Left renal pelvis (tissue), 4 donors: ENCODE data around the gene EDRF1. TPM values are rescaled to one million over a fixed set of nuclear protein-coding genes. Genes with fewer than 3 reads are reported as not detected.

ENCODE experiments used
- DNase-seq, 4 donors: peaks; one replicate each; pipeline ENCODE4 v3.0.0-alpha.2; 2013; ENCODE audit warnings: low read depth in 4 of 4, low spot score in 3 of 4
- polyA plus RNA-seq, 4 donors: library from polyadenylated mRNA; unstranded; fragments of 120-200 nt; gene quantifications; one replicate each; pipeline ENCODE4 v1.2.1, GENCODE V29; 2013; ENCODE audit not compliant: insufficient read length in 4 of 4

The EDRF1 gene
- polyA plus RNA-seq, 4 donors: 33.8 to 47.7 (median 36.1) TPM

- DNase-seq: no peak
Observed at GRCh38 chr10:125782616-125783015, 63.1 kb downstream of the EDRF1 start.

DNA sequence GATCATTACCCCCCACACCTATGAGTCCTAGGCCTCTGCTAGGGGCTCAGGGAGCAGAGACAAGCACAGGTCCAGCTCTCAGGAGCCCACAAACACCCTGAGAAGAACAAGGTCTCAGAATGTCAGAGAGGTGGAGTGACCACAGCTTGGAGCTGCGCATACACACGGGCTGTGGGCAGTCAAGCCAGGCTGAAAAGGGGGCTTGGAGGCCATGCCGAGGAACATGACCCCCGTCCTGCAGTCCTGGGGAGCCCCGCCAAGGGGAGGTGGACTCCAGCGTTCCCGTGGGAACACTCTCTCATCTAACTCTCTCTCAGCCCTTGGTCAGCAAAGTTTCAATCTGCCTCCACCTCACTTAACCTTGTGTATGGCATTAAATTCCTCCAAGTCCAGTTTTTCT, 63.9 kb downstream of the EDRF1 start:
- DNase-seq: no peak

DNA sequence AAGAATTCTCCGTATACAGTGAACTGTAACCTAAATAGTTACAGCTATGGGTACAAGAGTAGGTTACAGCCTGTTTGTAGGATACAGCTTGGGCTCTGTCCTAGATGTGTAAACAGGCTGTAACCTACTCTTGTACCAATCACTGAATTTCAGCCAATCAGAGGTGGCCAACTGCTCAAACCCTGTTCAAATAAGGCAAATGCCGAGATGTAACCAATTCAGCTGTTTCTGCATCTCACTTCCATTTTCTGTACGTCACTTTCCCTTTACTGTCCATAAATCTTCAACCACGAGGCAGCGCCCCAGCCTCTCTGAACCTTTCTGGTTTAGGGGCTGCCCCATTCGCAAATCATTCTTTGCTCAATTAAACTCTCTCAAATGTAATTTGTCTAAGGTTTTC, 64.4 kb downstream of the EDRF1 start:
- DNase-seq: no peak

GRCh38 chr10:125785791-125786190, 66.3 kb downstream of the EDRF1 start:
- no peak for DNase-seq

DNA sequence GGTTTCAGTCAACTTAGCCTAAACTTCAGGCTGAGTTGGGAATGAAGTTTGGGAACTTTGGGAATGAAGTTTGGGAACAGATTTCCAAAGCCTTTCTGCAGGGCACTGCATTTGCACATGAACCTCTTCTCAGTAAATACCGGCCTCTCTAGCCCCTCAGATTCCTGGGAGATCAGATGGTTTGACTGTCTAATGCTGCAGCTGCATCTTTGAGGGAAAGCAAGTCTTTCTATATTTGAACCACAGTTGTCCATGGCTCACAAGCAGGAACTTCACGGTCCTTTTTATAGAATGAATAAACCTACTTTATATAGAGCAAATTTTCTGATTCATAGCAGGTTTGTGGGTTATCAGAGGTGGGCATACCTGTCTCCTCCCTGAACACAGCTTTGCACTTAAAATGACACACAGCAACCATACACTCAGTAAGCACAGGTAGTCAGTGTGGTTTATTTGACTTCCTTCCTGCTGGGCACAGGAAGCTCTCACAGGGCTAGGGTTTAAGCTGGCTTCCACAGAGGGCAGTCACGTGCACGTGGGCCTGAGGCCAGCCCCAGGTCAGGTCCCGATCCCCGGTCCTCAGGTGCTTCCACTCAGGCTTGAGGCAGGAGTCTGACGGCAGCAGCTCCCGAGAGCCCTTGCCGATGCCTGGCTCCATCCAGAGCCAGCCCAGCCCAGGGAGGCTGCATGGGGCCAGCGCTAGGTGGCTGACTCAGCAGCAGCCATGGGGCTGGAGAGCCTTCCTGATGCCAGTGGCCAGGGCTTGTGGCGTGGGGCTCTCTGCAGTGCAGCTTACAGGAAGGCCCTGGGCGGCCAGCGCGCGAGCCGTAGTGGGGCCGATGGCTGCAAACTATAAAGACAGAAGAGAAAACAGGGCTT, 68.9 kb downstream of the EDRF1 start:
- DNase-seq: no peak

DNA sequence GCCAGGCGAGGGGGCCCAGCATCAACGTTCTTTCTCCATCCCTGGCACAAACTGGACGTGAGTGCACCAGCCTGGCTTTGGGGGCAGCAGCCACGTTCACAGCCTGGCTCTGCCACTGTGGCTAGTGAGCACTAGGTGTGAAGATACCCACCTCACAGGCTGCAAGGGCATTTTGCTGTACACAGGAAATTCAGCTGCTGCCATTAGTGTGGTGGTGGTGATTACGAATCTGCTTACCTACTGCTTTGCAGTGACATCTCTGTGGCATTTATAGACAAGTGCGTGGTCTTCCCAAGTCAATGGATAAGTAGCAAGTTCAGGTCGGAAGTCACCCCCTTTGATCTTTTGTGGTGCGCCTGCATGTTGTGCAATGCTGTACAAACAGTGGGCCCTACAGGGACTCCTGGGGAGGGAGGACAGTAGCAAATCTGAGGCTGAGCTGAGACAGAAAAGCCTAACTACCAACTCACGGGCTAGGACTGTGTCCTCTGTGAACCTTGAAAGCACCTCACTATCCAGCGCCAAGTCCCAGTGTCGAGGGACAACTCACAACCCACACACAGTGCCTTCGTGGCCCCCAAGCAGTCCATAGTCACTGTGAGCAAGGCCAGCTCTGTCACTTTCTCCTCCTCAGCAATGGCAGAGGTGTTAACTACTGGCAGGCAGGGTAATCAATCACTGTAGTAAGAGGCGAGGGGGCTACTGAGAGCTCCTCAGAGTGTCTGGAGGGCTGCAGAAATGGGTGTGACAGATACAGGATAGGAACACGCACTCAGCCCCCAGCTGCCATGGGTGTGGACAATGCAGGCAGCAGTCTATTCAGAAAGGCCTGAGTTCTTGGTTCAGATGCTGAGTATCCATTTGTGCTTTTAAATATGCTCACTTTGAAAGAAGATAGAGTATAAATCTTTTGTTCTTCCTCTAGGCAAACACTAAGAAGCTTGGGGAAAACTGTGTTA, 73.1 kb downstream of the EDRF1 start:
- DNase-seq: no peak

DNA sequence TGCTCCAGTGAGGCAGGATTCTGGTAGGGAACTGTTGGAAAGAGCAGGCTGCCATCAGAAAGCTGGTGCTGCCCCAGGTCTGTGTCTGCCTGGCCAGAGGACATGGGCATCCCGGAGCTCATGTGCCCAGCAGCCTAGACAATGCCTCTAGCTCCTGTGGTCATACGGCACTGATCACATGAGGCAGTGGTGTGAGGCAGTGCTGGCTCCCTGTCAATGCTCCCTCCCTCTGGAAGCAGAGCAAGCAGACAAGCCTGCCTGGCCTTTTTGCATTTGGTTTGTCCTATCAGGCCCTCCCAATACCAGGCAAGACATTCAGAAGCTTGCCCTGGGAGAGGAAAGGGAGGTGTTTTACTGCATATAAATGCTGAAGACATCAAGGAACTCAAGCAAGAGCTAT, 75.6 kb downstream of the EDRF1 start:
- no peak for DNase-seq

DNA sequence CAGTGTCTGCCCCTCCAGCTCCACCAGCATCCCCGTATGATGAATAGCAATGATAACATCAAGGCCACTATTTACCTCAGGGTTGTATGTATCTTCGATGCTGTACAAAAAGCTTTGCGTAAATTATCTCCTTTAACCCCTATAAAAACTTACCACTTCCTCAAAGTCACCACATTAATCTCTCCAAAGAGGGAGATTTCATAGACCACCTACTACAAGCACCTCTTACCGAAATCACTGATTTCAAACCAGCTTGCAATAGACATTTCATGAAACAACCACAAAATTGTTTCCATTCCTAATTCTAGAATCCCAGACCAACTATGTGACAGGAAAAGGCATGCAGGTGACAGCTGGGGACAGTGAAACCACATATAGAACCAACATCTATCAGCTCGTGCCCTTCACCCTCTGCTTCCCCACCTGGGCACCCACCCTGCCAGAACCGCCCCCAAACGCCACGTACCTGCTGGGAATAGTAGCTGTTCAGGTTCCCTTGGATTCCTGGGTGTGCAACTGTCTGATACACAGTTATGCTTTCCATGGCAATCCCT, 76.2 kb downstream of the EDRF1 start:
- DNase-seq: no peak

DNA sequence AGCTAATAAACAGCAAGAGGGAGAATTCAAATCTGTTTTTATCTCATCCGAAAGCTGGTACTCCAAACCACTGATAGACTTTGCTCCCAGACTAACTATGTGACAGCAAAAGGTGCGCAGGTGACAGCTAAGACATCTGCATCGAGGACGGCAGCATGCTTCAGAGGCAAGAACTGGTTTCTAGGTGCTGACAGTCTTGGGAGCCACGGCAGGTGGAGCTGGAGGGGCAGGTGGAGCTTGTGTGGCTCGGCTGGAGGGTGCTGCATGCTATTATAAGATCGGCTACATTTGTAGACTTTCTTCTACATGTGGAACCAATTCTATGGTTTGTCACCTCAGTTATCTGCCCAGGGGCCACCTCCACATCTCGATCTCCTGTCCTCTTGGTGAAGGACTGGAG, 77.9 kb downstream of the EDRF1 start:
- DNase-seq: no peak

GRCh38 chr10:125797994-125798662, 78.6 kb downstream of the EDRF1 start:
- DNase-seq: no peak

GRCh38 chr10:125799451-125800182, 80.1 kb downstream of the EDRF1 start:
- DNase-seq: no peak

DNA sequence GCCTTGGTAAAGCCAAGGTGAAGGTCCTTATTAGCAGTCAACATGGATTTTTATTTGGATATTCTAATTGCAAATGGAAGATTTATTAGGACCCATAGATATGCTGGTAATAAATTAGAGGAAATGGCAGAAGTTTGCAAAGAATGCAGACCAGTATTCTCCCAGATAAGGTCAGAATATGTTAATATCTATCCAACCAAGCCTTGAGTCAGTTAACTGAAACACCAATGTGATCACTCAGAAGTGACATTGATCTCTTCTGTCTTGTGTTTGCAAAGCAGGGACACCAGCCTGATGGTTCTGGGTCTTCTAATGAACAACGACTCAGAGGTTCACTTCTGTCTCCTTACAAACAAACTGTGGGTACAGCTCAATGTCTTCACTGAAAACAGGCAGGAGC, 82.1 kb downstream of the EDRF1 start:
- no peak for DNase-seq

GRCh38 chr10:125802131-125802530, 82.6 kb downstream of the EDRF1 start:
- DNase-seq: no peak

DNA sequence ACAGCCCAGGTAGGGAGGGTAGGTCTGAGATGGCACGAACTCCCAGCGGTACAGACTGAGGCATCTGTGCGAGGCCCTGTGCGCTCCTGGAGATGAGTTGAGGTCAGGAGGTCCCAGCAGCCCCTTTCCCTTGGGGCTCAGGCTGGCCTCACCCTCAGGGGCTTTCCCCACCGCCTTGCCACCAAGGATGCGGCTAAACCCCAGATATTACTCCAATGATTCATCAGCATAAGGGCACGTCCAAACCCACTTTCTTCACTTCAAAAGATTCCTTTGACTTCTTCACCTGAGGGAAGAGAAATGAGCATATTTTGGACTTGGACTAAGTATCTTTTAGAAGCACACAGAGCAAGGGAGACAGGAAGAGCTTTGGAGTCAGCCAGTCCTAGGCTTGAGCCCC, 83.2 kb downstream of the EDRF1 start:
- DNase-seq: no peak

GRCh38 chr10:125808047-125808446, 88.5 kb downstream of the EDRF1 start:
- DNase-seq: no peak

- DNase-seq: no peak
Observed at GRCh38 chr10:125811251-125811650, 91.7 kb downstream of the EDRF1 start.

DNA sequence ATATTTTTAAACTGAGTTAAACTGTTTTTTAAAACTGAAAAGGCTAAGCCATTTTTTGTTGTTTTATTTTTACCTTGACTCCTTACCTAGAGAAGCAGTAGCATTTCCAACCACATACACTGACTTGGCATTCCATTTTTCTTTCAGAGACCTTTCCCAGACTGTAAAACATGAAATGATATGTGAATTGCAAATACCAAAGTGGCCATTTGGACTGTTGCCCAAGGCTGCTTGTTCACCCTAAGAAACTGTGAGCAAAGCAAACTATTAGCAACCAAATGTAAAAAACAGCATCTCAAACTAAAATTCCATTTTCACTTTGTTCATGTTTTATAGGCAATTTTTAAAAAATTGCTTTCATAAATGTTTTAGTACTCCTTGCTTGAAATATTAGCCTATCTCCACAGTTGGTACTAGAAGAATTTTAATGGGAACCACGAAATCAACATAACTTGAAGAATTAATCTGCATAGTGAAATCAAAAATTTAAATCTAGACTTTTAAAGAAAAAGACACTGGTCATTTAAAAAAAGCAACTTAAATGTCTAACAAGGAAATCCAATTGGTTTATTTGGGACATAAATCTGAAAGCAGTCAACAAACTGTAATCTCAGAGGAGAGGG, 92.7 kb downstream of the EDRF1 start:
- no peak for DNase-seq
